HL-60/S4 treated with phorbol 12-myristate 13-acetate at 8.2 ng/mL for 4 days and 3 days (cell line): ENCODE measurements around the gene HABP4.
"Not testable (repeated sequence)": the region's sequence is repeated elsewhere in the genome, so short reads cannot be mapped to it uniquely, and the experiment has no call there.

ENCODE experiments used
- in situ Hi-C: fragments of 300-500 bp; cut with MboI; formaldehyde crosslinking; loops from 2 replicates; pipeline ENCODE4 v1.15.0; 2022; ENCODE audit warnings: low sequenced_read_pairs

Gene HABP4

DNA sequence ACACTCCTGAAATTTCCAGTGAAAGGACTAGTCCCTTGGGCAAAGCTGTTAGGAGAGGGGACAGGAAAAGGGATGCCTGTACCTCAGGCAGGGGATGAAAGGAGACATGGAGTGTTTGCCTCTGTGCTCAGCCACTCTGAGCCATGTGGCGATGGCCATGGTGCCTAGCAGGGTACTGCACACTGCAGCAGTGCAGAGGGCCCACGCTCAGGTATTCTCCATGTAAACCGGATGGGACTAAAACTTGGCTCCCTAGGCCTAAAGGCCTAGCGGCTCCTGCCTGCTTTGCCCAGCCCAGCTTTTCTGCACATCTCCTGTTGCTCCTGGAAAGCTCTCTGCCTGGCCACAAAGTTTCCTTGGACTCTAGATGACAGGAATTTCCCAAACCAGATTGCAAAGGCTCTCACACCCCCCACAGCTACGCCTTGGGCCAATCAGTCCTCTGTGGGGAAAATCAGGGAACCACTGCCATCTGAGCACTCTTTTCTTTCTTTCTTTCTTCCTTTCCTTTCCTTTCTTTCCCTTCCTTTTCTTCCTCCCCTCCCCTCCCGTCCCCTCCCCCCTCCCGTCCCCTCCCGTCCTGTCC is 44.3 kb downstream of the HABP4 start:
- in situ Hi-C loops = no loop called here

DNA sequence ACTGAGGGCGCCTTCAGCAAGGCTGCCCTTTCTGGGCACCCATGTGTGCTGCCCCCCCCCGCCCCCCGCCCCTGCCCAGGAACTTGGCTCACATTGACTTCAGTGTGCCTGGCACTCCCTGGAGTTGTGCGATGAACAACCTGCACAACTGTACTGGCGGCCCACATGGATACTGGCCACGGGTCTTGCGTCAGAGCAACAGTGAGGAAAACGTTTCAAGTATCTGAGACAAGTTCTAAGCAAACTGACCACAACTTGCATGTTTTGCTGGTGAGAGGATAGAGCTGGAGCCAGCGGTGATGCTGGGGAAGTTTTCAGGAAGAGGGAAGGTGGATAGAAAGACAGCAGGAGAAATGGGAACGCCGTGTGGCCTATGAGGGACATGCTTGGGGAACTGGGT is 45.4 kb downstream of the HABP4 start:
- in situ Hi-C loops = no loop called here

DNA sequence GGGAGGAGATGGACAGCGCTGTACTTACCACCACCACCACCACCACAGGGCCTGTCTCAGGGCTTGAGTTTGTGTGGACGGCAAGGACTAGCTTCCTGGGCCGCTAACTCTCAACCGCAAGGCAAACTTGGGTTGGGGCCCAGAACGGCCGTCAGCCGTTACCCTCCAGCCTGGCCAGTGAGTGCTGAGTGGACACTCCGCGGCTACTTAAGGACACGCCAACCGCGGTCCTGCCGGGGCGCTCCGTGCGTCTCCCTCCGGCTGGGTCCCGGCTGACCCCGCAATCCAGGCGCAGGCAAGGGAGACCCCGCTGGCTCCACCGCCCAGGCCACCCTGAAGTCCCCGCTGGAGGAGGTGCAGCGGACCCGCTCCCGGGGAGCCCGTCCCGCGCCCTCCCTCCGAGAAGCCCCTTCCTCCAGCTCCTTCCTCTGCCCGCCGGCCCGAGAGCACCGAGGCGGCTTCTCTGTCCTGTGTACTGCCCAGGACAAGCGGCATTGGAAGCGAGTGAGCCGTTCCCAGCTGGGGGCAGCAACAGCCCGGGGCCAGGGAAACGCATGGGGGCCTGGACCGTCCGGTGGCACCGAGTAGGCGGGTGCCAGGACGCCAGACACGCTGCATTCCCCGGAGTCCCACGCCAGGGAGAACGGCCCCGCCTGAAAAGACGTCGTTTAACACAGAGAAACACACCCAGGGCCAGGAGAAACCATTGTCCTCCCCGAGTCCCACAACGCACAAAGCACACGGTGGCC is 46.6 kb downstream of the HABP4 start:
- in situ Hi-C loops = no loop called here

DNA sequence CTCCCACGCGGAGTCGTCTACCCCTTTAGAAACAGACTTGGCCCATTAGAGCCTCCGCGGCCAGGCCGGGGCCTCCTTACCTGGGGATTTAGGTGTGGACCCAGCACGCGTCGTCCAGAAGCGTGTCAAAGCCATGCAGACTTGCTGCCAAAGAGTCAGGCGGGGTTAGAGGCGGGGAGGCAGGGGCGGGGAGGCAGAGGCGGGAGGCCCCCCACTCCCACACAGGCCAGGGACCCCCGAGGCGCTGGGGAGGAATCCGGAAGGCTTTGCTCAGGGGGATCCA is 47.1 kb downstream of the HABP4 start:
- in situ Hi-C loops = no loop called here

DNA sequence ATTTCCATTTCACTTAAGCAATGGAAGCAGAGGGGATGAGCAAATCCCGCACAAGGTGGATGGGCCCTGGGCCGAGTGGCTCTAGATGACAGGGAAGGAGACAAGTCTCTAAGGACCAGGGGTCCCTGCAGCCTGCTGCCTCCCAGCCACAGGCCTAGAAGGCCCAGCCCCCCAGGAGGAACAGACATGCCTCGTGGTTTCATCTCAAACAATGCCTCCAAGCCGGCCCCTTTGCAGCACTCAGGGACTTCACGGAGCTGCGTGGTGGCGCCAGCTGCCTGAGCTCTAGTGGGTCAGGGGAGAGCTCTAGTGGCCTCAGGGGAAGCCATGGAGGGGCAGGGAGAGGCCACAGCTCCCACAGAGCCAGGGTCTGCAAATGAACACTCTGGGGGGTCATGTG is 48.8 kb downstream of the HABP4 start:
- in situ Hi-C loops = no loop called here

DNA sequence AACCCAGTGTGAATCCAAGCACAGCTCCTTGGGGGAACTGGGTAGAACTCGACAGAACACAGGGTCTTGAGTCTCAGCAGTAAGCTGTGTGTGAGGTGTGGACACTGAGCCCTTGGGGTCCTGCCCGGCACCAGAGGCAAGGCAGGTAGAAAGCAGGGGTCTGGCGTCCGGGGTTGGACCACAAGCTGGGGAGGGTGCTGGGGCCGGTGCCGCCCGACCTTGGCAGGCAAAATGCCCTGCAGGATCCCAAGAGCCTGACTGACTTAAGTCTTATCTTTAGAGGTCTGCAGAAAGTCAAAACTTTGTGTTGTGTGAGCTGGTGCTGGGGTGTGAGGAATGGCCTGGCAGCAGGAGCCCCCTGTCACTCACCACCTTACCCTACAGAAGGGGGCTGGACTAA is 49.3 kb downstream of the HABP4 start:
- in situ Hi-C loops = no loop called here

DNA sequence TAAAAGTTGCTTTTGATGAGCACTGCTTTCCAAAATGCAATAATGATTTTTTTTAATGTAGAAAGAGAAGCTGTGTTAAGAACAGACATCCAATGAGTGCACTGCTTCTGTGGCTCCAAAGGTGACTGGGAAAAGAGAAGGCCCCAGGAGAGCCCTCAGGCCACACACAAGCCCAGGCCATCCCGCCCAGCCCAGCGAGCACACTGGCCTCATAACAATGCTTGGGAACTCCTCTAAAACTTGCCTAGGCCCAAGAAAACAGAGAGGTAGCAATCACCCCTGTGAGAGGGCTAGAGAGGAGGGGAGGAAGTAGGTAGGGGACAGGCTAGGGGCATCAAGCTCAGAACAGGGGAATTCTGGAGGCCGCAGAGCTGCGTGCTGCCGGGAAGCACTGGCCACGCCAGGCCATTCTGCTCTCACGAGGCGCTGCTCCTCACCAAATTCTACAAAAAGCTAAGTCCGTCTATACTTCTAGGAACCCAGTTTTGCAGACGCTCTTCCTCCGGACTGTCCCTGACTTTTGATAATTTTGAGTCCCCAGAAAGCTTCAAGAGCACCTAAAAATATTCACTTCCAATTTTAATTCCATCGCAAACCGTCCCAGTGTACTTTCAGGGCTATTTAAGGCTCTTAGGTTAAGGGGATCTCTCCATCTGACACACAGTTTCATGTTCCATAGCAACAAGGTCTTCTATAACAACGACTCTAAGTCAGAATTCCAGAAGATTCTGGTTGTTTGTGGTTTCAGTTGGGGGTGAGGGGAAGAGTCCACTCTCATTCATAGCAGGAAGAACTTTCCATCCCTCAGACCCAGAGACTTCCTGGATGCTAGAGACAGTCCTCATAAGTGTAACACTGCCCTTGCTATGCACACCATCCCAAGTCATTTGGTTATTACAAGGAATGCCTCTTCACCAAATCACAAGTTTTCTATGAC is 51.0 kb downstream of the HABP4 start:
- in situ Hi-C loops = no loop called here

DNA sequence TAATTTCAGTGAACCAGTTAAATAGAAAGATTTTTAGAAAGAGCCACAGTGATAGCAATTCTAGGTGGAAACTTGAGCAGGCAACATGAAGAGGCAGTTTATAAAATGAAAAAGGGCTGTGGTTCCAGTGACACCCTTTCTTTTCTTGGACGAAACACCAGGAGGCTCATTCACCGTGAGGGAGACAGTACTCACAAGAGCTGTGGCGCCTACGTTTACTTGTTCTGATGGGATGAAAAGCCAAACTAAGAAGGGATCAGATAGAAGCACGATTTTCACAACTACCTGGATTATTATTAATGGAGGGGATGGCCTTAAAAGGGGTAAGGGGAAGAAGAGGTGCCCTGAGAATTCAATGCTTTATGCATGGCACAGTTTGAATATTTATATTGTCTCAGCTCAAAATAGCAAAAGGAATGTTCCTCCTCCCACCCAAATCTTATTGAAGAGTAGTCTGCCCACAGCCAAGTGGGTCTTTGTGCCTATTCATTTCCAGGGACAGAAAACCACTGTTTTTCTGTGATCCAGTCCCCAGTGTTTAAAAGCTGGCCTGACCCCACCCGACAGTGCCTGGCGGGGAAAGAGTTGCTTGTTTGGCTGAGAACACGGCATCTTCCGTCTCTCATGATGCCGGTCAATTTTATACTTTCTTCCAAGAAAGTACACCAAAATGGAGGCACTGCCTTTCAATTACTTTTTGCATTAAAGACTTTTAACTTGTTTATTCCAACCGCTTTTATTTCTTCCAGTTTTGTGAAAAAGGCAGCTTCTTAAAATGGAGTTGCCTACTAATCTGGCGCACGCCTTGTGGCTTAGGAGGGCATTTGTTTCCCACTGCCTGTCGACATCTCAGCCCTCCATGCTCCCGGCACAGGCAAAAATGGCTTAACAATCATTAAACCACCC is 51.9 kb downstream of the HABP4 start:
- in situ Hi-C loops = no loop called here

DNA sequence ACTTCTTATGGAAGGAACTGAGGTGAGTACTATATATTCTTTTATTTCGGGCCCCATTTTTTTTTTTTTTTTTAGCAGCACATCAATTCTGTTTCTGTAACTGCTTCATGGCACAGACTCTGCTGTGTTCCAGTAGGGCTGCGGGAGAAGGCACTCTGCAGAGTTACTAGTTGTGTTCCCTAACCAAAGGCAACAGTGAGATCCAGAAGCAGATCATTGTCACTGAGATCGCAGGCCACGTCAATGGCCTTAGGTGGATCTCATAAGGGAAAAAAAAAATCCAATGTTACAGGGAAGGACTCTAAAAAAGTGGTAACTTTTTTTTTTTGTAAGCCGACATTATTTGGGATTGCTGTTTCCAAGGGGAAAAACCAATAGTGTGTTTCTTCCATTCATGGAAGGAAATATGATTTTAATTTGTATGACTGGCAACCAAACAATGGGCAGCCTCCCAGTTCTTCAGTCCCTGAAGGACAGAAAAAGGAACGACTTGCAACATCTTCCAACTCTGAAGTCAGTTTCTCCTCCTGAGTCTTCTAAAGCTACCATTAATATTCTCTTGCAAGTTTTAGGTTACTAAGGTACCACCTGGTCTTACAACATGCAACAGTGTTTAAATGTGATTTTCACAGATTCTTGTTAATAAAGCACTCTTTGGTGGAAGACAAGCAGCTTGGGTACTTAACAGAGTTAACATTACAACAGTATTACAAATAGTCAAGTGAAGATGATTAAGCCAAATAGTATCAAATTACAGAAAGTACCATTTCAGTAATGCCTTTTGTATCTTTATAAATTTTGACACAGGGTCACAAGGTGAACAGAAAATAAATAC is 52.8 kb downstream of the HABP4 start:
- in situ Hi-C loops = no loop called here

DNA sequence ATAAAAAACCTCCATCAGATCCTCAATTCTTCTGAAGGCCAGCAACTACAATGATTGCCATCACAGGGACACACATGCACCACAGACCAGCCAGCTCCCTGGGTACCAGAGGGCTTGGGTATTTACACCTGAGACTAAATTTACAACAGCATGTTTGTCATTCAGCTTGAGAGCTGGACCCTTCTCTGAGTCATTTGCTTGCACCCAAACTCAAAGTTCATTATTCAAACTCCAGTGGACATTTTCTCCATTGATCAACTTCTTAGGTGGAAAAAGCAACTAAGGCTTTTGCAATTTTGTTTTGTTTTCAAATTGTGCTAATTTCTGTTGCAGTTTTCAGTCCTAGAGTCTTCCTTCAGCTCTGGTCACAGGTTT is 53.4 kb downstream of the HABP4 start:
- in situ Hi-C loops = not testable (repeated sequence)

DNA sequence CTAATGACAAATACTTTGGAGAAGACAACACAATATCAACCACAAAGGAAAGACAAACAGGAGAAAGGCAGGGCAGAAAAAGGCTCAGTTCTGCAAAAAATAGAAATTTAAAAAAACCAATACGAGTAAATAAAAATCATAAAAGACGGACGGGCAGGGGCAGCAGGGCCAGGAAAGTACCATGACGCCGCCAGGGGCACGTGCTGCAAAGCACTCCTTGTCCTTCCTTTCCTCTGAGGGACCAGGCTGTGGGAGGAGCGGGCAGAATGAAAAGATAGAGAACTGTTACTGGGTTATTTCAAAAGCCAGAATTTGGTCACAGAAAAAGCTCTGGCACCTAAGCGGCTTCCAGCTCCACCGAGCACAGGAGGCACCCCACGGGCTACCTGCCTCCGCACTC is 53.9 kb downstream of the HABP4 start:
- in situ Hi-C loops = no loop called here

DNA sequence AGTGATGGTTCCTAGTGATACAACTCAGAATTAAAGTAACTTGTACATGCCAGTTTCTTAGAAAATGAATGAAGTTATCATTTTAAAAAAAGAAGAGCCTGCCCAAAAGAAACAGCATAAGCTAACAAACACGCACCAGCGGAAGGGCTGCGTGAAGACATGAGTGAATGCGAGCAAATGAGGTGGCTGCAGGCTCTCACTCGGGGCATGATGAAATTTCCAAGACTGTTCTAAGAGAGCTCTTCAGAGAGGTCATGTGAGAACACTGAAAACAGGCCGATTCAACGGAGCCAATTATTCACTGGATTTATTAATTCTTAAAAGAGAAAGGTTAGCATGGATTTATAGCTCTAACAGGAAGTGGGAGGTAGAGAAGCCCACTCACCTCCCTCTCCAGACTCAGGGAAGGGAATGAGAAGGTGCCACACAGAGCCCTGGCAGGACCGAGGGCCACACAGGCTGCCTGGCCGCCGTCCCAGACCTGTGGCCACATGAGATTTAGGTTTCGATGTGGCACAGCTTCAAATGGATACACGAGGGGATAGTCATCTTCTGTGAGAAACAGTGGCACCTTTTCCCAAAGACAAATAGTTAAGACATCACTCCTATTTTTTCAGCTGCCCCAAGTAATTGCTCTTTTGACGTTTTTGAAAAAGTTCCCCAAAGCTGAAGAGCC is 55.5 kb downstream of the HABP4 start:
- in situ Hi-C loops = no loop called here

DNA sequence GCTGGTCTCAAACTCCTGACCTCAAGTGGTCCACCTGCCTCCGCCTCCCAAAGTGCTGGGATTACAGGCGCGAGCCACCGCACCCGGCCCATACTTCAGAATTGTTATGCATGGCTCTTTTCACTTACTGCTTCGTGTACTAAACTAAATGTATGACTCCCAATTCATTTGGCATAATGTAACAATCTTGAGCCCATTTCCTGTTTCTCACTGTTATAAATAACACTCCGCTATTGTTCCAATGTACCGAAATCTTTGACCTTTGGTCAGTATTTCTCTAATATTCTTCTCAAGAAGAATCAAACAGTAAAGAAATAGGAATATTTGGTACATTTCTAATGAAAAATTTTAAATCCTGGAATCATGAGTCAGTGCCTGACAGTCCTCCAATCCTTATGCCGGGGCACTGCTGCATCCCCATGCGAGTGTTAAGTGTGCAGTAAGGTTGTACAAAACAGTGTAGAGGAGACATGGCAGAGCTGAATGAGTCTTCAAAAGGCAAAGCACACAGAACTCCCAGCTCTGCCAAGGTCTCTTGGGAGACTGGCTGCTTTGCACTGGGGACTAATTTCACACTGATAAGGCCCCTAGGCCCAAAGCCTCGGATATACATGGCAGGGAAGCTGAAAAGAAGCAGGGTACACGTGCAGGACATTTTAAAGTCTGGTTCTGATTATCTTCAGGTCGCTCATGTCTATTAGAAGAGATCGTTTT is 58.4 kb downstream of the HABP4 start:
- in situ Hi-C loops = no loop called here

DNA sequence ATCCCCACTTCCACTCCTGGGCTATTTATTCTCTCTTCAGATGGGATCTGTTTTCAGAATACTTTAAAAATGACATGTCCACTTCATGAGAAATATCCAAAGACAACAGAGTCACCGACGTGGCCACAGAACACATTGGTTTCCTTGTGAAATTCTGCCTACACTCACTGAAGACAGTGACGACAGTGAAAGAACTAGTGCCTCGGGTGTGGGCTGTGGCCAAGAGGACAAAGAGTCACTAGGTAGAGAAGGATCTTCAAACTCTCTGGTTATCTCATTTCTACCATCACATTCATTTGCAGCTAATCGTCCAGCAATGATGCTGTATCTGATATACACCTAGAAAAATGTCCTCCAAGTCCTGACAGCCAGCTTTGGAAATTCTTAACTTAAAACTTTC is 59.1 kb downstream of the HABP4 start:
- in situ Hi-C loops = no loop called here

DNA sequence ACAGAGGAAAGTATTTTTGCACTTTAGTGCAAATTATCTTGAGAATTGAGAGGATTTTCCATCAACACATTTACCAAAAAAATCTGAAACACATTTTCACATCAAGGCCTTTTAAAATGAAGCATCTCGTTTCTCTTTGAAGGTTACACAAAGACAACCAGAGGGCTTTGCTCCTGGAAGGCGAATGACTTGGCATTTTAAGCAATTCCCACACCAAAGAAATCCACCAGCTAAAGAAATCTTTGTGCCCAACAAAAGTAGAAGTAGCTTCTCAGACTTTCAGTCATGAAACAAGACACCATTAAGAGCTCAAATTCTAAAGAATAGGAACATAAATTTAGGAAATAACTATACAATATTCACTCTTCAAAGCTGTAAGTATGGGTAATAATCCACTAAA is 59.9 kb downstream of the HABP4 start:
- in situ Hi-C loops = no loop called here

DNA sequence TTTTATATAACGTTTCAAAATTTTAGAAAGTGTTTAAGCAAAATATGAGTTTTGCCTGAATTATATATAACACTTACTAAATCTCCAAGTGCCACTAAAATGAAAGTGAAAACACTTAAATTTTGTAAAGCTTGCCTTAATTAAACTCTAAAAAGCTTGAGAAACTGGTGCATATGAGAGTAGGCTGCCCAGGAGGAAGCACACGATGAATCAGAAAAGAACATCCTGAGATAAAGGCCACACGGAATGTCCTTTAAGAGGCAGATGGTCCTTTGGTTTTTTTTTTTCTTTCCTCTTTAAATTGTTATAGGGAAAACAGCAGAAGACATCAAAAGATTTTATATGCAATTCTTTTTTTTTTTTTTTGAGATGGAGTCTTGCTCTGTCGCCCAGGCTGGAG is 60.3 kb downstream of the HABP4 start:
- in situ Hi-C loops = no loop called here

DNA sequence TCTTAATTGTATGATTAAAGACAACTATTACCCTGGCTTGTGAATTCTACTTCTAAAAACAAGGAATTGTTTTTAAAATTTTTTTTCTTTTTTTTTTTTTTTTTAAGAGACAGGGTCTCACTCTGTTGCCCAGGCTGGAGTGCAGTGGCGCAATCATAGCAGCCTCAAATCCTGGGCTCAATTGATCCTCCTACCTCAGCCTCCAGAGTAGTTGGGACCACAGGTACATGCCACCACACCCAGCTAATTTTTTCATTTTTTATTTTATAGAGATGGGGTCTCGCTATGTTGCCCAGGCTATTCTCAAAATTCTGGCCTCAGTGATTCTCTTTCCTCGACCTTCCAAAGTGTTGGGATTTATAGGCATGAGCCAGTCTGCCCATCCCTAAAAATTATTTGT is 62.3 kb downstream of the HABP4 start:
- in situ Hi-C loops = no loop called here

DNA sequence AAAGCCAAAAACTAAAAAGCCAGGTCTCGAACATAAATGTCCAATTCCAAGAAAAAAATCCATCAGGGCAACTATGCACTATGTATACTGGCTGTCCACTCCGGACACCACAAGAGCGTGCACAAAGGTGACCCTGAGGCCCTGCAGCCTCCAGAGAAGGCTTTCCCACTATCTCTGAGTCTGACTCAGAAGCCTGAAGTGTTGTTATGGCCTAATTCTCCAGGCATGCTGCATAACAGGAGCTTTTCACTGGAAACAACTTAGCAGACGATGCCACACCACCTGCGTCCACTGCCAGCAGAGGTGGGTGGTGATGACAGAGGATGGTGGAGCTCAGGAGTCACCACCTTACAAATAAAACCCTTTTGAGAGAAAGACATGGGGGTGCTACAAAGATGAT is 63.7 kb downstream of the HABP4 start:
- in situ Hi-C loops = no loop called here
